Inferior parietal cortex (tissue), 1 donor: ENCODE results near the gene RSL1D1.
"Not testable (repeated sequence)": the region's sequence is repeated elsewhere in the genome, so short reads cannot be mapped to it uniquely, and the experiment has no call there.

Source experiments
- DNase-seq: peaks from one replicate; pipeline ENCODE4 v3.0.0-alpha.2; 2016; ENCODE audit errors: extremely low spot score

The RSL1D1 gene

GRCh38 chr16:11843861-11844260 is 7.5 kb downstream of the RSL1D1 start:
- no peak for DNase-seq

- no peak for DNase-seq
These were observed 8.1 kb downstream of the RSL1D1 start for GRCh38 chr16:11843206-11843605.

- DNase-seq: no peak
These were observed 10.3 kb downstream of the RSL1D1 start for GRCh38 chr16:11841026-11841425.

GRCh38 chr16:11836650-11837244 is 14.6 kb downstream of the RSL1D1 start:
- DNase-seq: no peak

- DNase-seq: no peak
These were observed 15.3 kb downstream of the RSL1D1 start for GRCh38 chr16:11835891-11836649.

- DNase-seq: no peak
These were observed 16.0 kb downstream of the RSL1D1 start for GRCh38 chr16:11835309-11835708.

- DNase-seq: no peak
These were observed 17.2 kb downstream of the RSL1D1 start for GRCh38 chr16:11833951-11834695.

- DNase-seq: no peak
These were observed 22.6 kb downstream of the RSL1D1 start for GRCh38 chr16:11828696-11829095.

- DNase-seq: not testable (repeated sequence)
These were observed 25.7 kb downstream of the RSL1D1 start for GRCh38 chr16:11825520-11826165.

GRCh38 chr16:11824362-11824761 is 27.0 kb downstream of the RSL1D1 start:
- DNase-seq: no peak

GRCh38 chr16:11823645-11824044 is 27.7 kb downstream of the RSL1D1 start:
- DNase-seq: not testable (repeated sequence)

GRCh38 chr16:11819798-11820197 is 31.5 kb downstream of the RSL1D1 start:
- no peak for DNase-seq

GRCh38 chr16:11818970-11819369 is 32.4 kb downstream of the RSL1D1 start:
- DNase-seq: not testable (repeated sequence)

- DNase-seq: no peak
These were observed 35.2 kb downstream of the RSL1D1 start for GRCh38 chr16:11816123-11816522.

- DNase-seq: not testable (repeated sequence)
These were observed 36.5 kb downstream of the RSL1D1 start for GRCh38 chr16:11814800-11815199.

- DNase-seq: no peak
These were observed 44.6 kb downstream of the RSL1D1 start for GRCh38 chr16:11806721-11807120.

GRCh38 chr16:11805556-11805955 is 45.8 kb downstream of the RSL1D1 start:
- DNase-seq: no peak

- no peak for DNase-seq
These were observed 49.8 kb downstream of the RSL1D1 start for GRCh38 chr16:11801481-11802021.

GRCh38 chr16:11800382-11800718 is 51.0 kb downstream of the RSL1D1 start:
- DNase-seq: no peak

GRCh38 chr16:11799509-11800381 is 51.6 kb downstream of the RSL1D1 start:
- no peak for DNase-seq

- DNase-seq: no peak
These were observed 52.3 kb downstream of the RSL1D1 start for GRCh38 chr16:11799017-11799381.
